ENCODE measurements around the gene SZT2.

SZT2 gene

GRCh38 chr1:43350976-43351375, 38.7 kb upstream of the SZT2 start:
- Histone ChIP-seq H3K4me3 (ENCODE audit: severe bottlenecking) (no peak overlapping the region), H3K36me3 (ENCODE audit: low read depth) (no peaks in the 10 kb centered on the region; the same call in 1 of the 2 replicates), H3K27ac (ENCODE audit: poor library complexity, severe bottlenecking) (no peak overlapping the region), H3K9me3 (ENCODE audit: severe bottlenecking) (no peaks in the 10 kb centered on the region), H3K27me3 (ENCODE audit: insufficient read depth, poor library complexity, severe bottlenecking) (no peaks in the 10 kb centered on the region), H3K4me1 (ENCODE audit: insufficient read depth, poor library complexity, severe bottlenecking) (peaks cover 5% of the 10 kb centered on the region)
- DNase-seq (ENCODE audit: low spot score) (no peak), ATAC-seq (ENCODE audit: low read depth) (no peak)
- TF ChIP-seq CTCF (IDR thresholded peaks at IDR 0.05; ENCODE audit: poor library complexity, severe bottlenecking) = no peak

GRCh38 chr1:43351421-43352350, 38.0 kb upstream of the SZT2 start:
- DNase-seq (ENCODE audit: low spot score) (no peak), ATAC-seq (ENCODE audit: low read depth) (no peak)
- H3K4me1 ChIP-seq (ENCODE audit: insufficient read depth, poor library complexity, severe bottlenecking) = peaks cover 5% of the 10 kb centered on the region
- no peak overlapping the region for H3K4me3 ChIP-seq (ENCODE audit: severe bottlenecking)
- H3K27me3 ChIP-seq (ENCODE audit: insufficient read depth, poor library complexity, severe bottlenecking) = no peaks in the 10 kb centered on the region
- no peaks in the 10 kb centered on the region for H3K9me3 ChIP-seq (ENCODE audit: severe bottlenecking)
- no peak for TF ChIP-seq CTCF (IDR thresholded peaks at IDR 0.05; ENCODE audit: poor library complexity, severe bottlenecking)
- no peaks in the 10 kb centered on the region; the same call in 1 of the 2 replicates for H3K36me3 ChIP-seq (ENCODE audit: low read depth)
- H3K27ac ChIP-seq (ENCODE audit: poor library complexity, severe bottlenecking) = no peak overlapping the region

- no peak overlapping the region for H3K4me3 ChIP-seq (ENCODE audit: severe bottlenecking)
- DNase-seq (ENCODE audit: low spot score) (no peak), ATAC-seq (ENCODE audit: low read depth) (no peak)
- no peaks in the 10 kb centered on the region for H3K27me3 ChIP-seq (ENCODE audit: insufficient read depth, poor library complexity, severe bottlenecking)
- TF ChIP-seq CTCF (IDR thresholded peaks at IDR 0.05; ENCODE audit: poor library complexity, severe bottlenecking) = no peak
- no peak overlapping the region for H3K27ac ChIP-seq (ENCODE audit: poor library complexity, severe bottlenecking)
- H3K36me3 ChIP-seq (ENCODE audit: low read depth) = no peaks in the 10 kb centered on the region; the same call in 1 of the 2 replicates
- peaks cover 5% of the 10 kb centered on the region for H3K4me1 ChIP-seq (ENCODE audit: insufficient read depth, poor library complexity, severe bottlenecking)
- no peaks in the 10 kb centered on the region for H3K9me3 ChIP-seq (ENCODE audit: severe bottlenecking)
Measured at GRCh38 chr1:43352351-43352705, 37.4 kb upstream of the SZT2 start.

- H3K4me3 ChIP-seq (ENCODE audit: severe bottlenecking) = no peak overlapping the region
- H3K4me1 ChIP-seq (ENCODE audit: insufficient read depth, poor library complexity, severe bottlenecking) = peaks cover 5% of the 10 kb centered on the region
- no peak for ATAC-seq (ENCODE audit: low read depth)
- no peaks in the 10 kb centered on the region for H3K9me3 ChIP-seq (ENCODE audit: severe bottlenecking)
- no peak overlapping the region for H3K27ac ChIP-seq (ENCODE audit: poor library complexity, severe bottlenecking)
- no peak for TF ChIP-seq CTCF (IDR thresholded peaks at IDR 0.05; ENCODE audit: poor library complexity, severe bottlenecking)
- no peaks in the 10 kb centered on the region for H3K27me3 ChIP-seq (ENCODE audit: insufficient read depth, poor library complexity, severe bottlenecking)
- no peaks in the 10 kb centered on the region; the same call in 1 of the 2 replicates for H3K36me3 ChIP-seq (ENCODE audit: low read depth)
- no peak for DNase-seq (ENCODE audit: low spot score)
Measured at GRCh38 chr1:43352881-43353280, 36.8 kb upstream of the SZT2 start.

- Histone ChIP-seq H3K4me3 (ENCODE audit: severe bottlenecking) (no peak overlapping the region), H3K27ac (ENCODE audit: poor library complexity, severe bottlenecking) (no peak overlapping the region), H3K4me1 (ENCODE audit: insufficient read depth, poor library complexity, severe bottlenecking) (peaks cover 5% of the 10 kb centered on the region), H3K9me3 (ENCODE audit: severe bottlenecking) (no peaks in the 10 kb centered on the region), H3K36me3 (ENCODE audit: low read depth) (peaks cover 2% of the 10 kb centered on the region), H3K27me3 (ENCODE audit: insufficient read depth, poor library complexity, severe bottlenecking) (no peaks in the 10 kb centered on the region)
- DNase-seq (ENCODE audit: low spot score) (no peak), ATAC-seq (ENCODE audit: low read depth) (no peak)
- TF ChIP-seq CTCF (IDR thresholded peaks at IDR 0.05; ENCODE audit: poor library complexity, severe bottlenecking) = no peak
Measured at GRCh38 chr1:43354471-43354870, 35.2 kb upstream of the SZT2 start.
